Naive thymus-derived CD4-positive, alpha-beta T cell (primary cell): ENCODE results near the gene IRF2. TPM values are rescaled to one million over a fixed set of nuclear protein-coding genes. Genes with fewer than 3 reads are reported as not detected.

Experiments
- ATAC-seq: fragments of 150-1000 bp; cut with Tn5 transposase; 2 replicates; pipeline ENCODE4 v1.10.0; 2021; ENCODE audit warnings: mild to moderate bottlenecking, moderate library complexity
- CTCF ChIA-PET: fragments of 350-600 bp; sonication (Branson Sonifier 250); formaldehyde crosslinking; loops from one replicate; lab custom pipeline; 2021; ENCODE audit warnings: antibody characterized with exemption; lab: Charles Lee
- POLR2A ChIA-PET: fragments of 350-600 bp; sonication (Branson Sonifier 250); formaldehyde crosslinking; loops from one replicate; lab custom pipeline; 2021; ENCODE audit warnings: antibody characterized with exemption, inconsistent platforms; lab: Charles Lee
- DNase-seq, 9 donors: peaks; one replicate each; pipeline versions ENCODE4 v3.0.0 to v3.0.0-alpha.2; 2020 to 2022; ENCODE audit warnings: mixed read lengths in 1 of 9
- H3K27ac ChIP-seq: one replicate; pipeline ENCODE4 v1.7.0; 2013; ENCODE audit warnings: mild to moderate bottlenecking, low read depth, low read length, moderate library complexity
- H3K27me3 ChIP-seq, 2 donors: one replicate each; pipeline ENCODE4 v1.7.0; 2013; ENCODE audit warnings: low read length in 2 of 2, mild to moderate bottlenecking in 2 of 2, moderate library complexity in 2 of 2; ENCODE audit not compliant: control insufficient read depth in 2 of 2, insufficient read depth in 2 of 2
- H3K36me3 ChIP-seq, 3 experiments: 1 replicate in 2 of 3; 2 replicates in 1 of 3; pipeline ENCODE4 v1.7.0; 2013; ENCODE audit warnings: low read length in 3 of 3, mild to moderate bottlenecking in 3 of 3, moderate library complexity in 1 of 3; ENCODE audit not compliant: insufficient read depth in 3 of 3, control insufficient read depth in 2 of 3
- H3K4me1 ChIP-seq, 2 donors: one replicate each; pipeline ENCODE4 v1.7.0; 2013; ENCODE audit warnings: low read length in 2 of 2, mild to moderate bottlenecking in 2 of 2, moderate library complexity in 1 of 2; ENCODE audit not compliant: control insufficient read depth in 2 of 2, insufficient read depth in 2 of 2
- H3K4me3 ChIP-seq: 2 replicates; pipeline ENCODE4 v1.7.0; 2013; ENCODE audit warnings: mild to moderate bottlenecking, low read length
- H3K9me3 ChIP-seq, 3 experiments: 1 replicate in 2 of 3; 2 replicates in 1 of 3; pipeline ENCODE4 v1.7.0; 2013; ENCODE audit warnings: low read length in 3 of 3; ENCODE audit not compliant: control insufficient read depth in 2 of 3
- H3K27ac Mint-ChIP-seq, 9 donors: one replicate each; pipeline ENCODE4 v1.8.0; 2020 to 2022; ENCODE audit warnings: mixed read lengths in 9 of 9, mild to moderate bottlenecking in 8 of 9, moderate library complexity in 5 of 9, inconsistent platforms in 2 of 9
- H3K27me3 Mint-ChIP-seq, 5 donors: one replicate each; pipeline ENCODE4 v1.8.0; 2021 to 2022; ENCODE audit warnings: mixed read lengths in 5 of 5, mild to moderate bottlenecking in 1 of 5
- H3K36me3 Mint-ChIP-seq, 5 donors: one replicate each; pipeline ENCODE4 v1.8.0; 2020 to 2022; ENCODE audit warnings: mixed read lengths in 5 of 5, mild to moderate bottlenecking in 3 of 5, inconsistent platforms in 1 of 5
- H3K4me1 Mint-ChIP-seq, 7 donors: one replicate each; pipeline ENCODE4 v1.8.0; 2020 to 2022; ENCODE audit warnings: mixed read lengths in 7 of 7, mild to moderate bottlenecking in 3 of 7, inconsistent platforms in 1 of 7
- H3K4me3 Mint-ChIP-seq, 10 donors: one replicate each; pipeline ENCODE4 v1.8.0; 2020 to 2022; ENCODE audit warnings: mild to moderate bottlenecking in 10 of 10, mixed read lengths in 10 of 10, moderate library complexity in 6 of 10, inconsistent platforms in 2 of 10
- H3K9me3 Mint-ChIP-seq, 11 donors: one replicate each; pipeline ENCODE4 v1.8.0; 2020 to 2022; ENCODE audit warnings: mixed read lengths in 11 of 11, mild to moderate bottlenecking in 4 of 11, inconsistent platforms in 1 of 11, moderate library complexity in 1 of 11
- intact Hi-C, 2 donors: fragments of 100-400 bp; cut with micrococcal nuclease; formaldehyde crosslinking; loops; one replicate each; pipeline ENCODE4 v1.15.1; 2023
- polyA plus RNA-seq, 2 donors: library from polyadenylated mRNA; unstranded; fragments of 300-500 nt; fragmentation: Illumina TruSeq; gene quantifications; one replicate each; pipeline ENCODE4 v1.2.3, GENCODE V29; 2021
- total RNA-seq, 6 experiments: library from RNA in 5 of 6; stranded (reverse) in 5 of 6; gene quantifications; 1 replicate in 5 of 6; 2 replicates in 1 of 6; pipeline ENCODE4 v1.2.3 and lab custom pipeline; 2021 to 2026

IRF2 gene
- total and polyA plus RNA-seq, 7 experiments from 2014 or later = 31.2 to 87.0 (median 77.5) TPM

DNA sequence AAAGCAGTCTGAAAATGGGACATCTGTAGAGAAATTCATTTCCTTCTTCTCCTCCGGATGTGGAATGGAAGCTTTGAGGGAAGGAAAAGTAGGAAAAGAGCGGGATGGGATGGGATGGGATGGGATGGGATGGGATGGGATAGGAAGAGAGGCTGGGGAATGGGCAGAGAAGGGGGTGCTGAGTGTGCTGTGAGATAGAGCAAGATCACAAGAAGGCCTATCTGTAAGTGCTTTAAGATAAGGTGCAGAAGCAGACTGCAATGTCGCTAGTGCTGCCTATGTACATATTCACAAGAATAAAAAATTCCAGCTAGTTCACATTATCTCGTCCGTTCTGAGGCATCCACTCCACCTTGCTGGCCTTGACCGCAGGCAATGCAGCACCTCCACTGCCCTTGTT is 86.2 kb downstream of the IRF2 start:
- Histone ChIP-seq H3K9me3 (no peaks in the 10 kb centered on the region), H3K4me3 (no peak overlapping the region), H3K27ac (no peak overlapping the region), H3K27me3 (no peaks in the 10 kb centered on the region), H3K4me1 (peaks cover 14 to 21% of the 10 kb centered on the region in 2 donors), H3K36me3 (peaks cover 0 to 60% (median 5%) of the 10 kb centered on the region in 3 experiments)
- Mint-ChIP-seq H3K36me3 (peaks cover 11 to 68% (median 54%) of the 10 kb centered on the region in 5 donors), H3K27me3 (no peaks in the 10 kb centered on the region), H3K4me1 (peaks cover 24 to 49% (median 43%) of the 10 kb centered on the region in 7 donors), H3K27ac (peak overlapping the region in 7 of 9 donors; percentile 13 to 78 (median 56)), H3K4me3 (no peak overlapping the region), H3K9me3 (no peaks in the 10 kb centered on the region)
- ChIA-PET POLR2A (no interaction called here), CTCF (no interaction called here)
- ATAC-seq (no peak), DNase-seq (no peak)
- intact Hi-C loops = loop anchor here in 1 of 2 donors (10.0 kb wide), 1 partner anchor 147 kb away; no protein-coding TSS in a partner anchor

DNA sequence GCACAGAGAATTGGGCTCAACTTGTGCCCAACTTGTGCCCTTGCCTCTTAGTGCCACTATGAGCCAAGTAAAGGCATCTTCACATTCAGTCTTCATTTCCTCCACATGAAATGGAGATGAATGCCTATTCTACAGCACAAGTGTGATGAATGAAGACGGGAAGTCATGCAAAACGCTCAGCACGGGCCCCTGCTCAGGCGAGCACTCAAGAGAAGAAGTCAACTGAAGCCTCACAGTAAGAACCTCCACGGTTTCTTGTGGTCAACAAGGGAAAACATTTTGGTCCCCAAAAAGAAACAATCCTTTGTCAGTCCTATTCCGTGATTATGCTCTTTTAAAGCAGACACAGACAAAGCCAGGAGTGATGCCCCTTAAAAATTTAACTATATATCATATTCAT is 87.0 kb downstream of the IRF2 start:
- peaks cover 8 to 61% (median 47%) of the 10 kb centered on the region in 5 donors for H3K36me3 Mint-ChIP-seq
- Histone ChIP-seq H3K9me3 (no peaks in the 10 kb centered on the region), H3K27ac (no peak overlapping the region), H3K36me3 (peaks cover 0 to 52% (median 4%) of the 10 kb centered on the region in 3 experiments), H3K4me3 (no peak overlapping the region), H3K27me3 (no peaks in the 10 kb centered on the region), H3K4me1 (peaks cover 17 to 29% of the 10 kb centered on the region in 2 donors)
- H3K4me3 Mint-ChIP-seq = peak overlapping the region in 1 of 10 donors; percentile 9
- H3K27me3 Mint-ChIP-seq = no peaks in the 10 kb centered on the region
- CTCF ChIA-PET = no interaction called here
- POLR2A ChIA-PET = no interaction called here
- peak overlapping the region in 8 of 9 donors; percentile 8 to 91 (median 57) for H3K27ac Mint-ChIP-seq
- peaks cover 30 to 57% (median 49%) of the 10 kb centered on the region in 7 donors for H3K4me1 Mint-ChIP-seq
- DNase-seq (no peak), ATAC-seq (no peak)
- no peaks in the 10 kb centered on the region for H3K9me3 Mint-ChIP-seq
- intact Hi-C loops = loop anchor here in 1 of 2 donors (10.0 kb wide), 1 partner anchor 147 kb away; no protein-coding TSS in a partner anchor

- Histone ChIP-seq H3K27ac (peak overlapping the region; percentile 37), H3K4me3 (no peak overlapping the region), H3K36me3 (peaks cover 0 to 42% (median 0%) of the 10 kb centered on the region in 3 experiments), H3K27me3 (no peaks in the 10 kb centered on the region), H3K9me3 (no peaks in the 10 kb centered on the region), H3K4me1 (peaks cover 24 to 39% of the 10 kb centered on the region in 2 donors)
- Mint-ChIP-seq H3K4me1 (peaks cover 38 to 67% (median 60%) of the 10 kb centered on the region in 7 donors), H3K4me3 (peak overlapping the region in 3 of 10 donors; percentile 3 to 56 (median 28)), H3K36me3 (peaks cover 7 to 54% (median 39%) of the 10 kb centered on the region in 5 donors), H3K27me3 (no peaks in the 10 kb centered on the region), H3K27ac (peak overlapping the region in 8 of 9 donors; percentile 44 to 91 (median 77)), H3K9me3 (no peaks in the 10 kb centered on the region)
- no peak for DNase-seq
- ChIA-PET CTCF (no interaction called here), POLR2A (interaction anchor here (1.1 to 1.2 kb wide), 2 partner anchors 7 to 89 kb away, joined by 3 to 7 read pairs; partner anchors contain the start of gene IRF2)
- intact Hi-C loops = loop anchor here in 1 of 2 donors (10.0 kb wide), 1 partner anchor 148 kb away; no protein-coding TSS in a partner anchor
- no peak for ATAC-seq
Observed at GRCh38 chr4:184386271-184386781, 88.0 kb downstream of the IRF2 start.

DNA sequence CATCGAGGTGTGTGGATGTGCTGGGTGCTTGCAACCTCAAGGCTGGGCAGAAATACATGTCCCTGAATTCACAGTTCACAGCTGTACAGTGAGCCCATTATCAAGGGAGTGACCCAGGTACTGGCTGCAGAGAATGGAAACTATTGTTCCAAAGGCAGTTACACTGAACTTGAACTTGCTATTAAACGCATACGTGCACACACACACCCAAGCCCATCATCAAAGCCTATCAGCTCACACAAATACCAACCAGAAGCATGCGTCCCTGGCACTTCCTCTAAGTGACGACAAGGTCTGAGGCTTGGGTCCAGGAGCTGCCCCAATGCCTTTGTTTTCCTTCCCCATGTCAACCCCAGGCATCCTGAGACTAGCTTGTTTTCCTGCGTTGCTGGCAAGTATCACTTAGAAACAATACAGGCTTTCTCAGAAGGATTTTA is 88.6 kb downstream of the IRF2 start:
- Histone ChIP-seq H3K9me3 (no peaks in the 10 kb centered on the region), H3K4me3 (no peak overlapping the region), H3K27me3 (no peaks in the 10 kb centered on the region), H3K4me1 (peaks cover 24 to 40% of the 10 kb centered on the region in 2 donors), H3K36me3 (peaks cover 0 to 37% (median 0%) of the 10 kb centered on the region in 3 experiments), H3K27ac (peak overlapping the region; percentile 37)
- H3K4me3 Mint-ChIP-seq = peak overlapping the region in 3 of 10 donors; percentile 3 to 56 (median 28)
- peaks cover 0 to 2% (median 0%) of the 10 kb centered on the region in 11 donors for H3K9me3 Mint-ChIP-seq
- H3K27me3 Mint-ChIP-seq = no peaks in the 10 kb centered on the region
- H3K36me3 Mint-ChIP-seq = peaks cover 3 to 52% (median 33%) of the 10 kb centered on the region in 5 donors
- peak overlapping the region; percentile 21 to 79 (median 57) for H3K27ac Mint-ChIP-seq
- peaks cover 38 to 71% (median 62%) of the 10 kb centered on the region in 7 donors for H3K4me1 Mint-ChIP-seq
- DNase-seq = no peak
- POLR2A ChIA-PET = interaction anchor here (1.1 to 1.2 kb wide), 2 partner anchors 8 to 89 kb away, joined by 3 to 7 read pairs; partner anchors contain the start of gene IRF2
- ATAC-seq = peak; percentile 51
- intact Hi-C loops = loop anchor here (2.0 to 10.0 kb wide), 2 partner anchors 117 to 149 kb away; no protein-coding TSS in a partner anchor
- CTCF ChIA-PET = no interaction called here

- peaks cover 24 to 40% of the 10 kb centered on the region in 2 donors for H3K4me1 ChIP-seq
- Mint-ChIP-seq H3K4me1 (peaks cover 41 to 73% (median 63%) of the 10 kb centered on the region in 7 donors), H3K36me3 (peaks cover under 1 to 55% (median 27%) of the 10 kb centered on the region in 5 donors), H3K4me3 (peak overlapping the region in 5 of 10 donors; percentile 16 to 65 (median 28)), H3K27ac (peak overlapping the region; percentile 10 to 79 (median 54)), H3K9me3 (peaks cover 0 to 10% (median 0%) of the 10 kb centered on the region in 11 donors), H3K27me3 (no peaks in the 10 kb centered on the region)
- ATAC-seq (no peak), DNase-seq (no peak)
- H3K36me3 ChIP-seq = peaks cover 0 to 33% (median 0%) of the 10 kb centered on the region in 3 experiments
- H3K9me3 ChIP-seq = no peaks in the 10 kb centered on the region
- ChIA-PET CTCF (no interaction called here), POLR2A (interaction anchor here (0.6 to 1.2 kb wide), 5 partner anchors 9 to 152 kb away, joined by 3 to 7 read pairs (median 4); partner anchors contain the start of gene IRF2)
- no peaks in the 10 kb centered on the region for H3K27me3 ChIP-seq
- no peak overlapping the region for H3K4me3 ChIP-seq
- intact Hi-C loops = loop anchor here (2.0 to 10.0 kb wide), 5 partner anchors 32 to 150 kb away; no protein-coding TSS in a partner anchor
- peak overlapping the region; percentile 37 for H3K27ac ChIP-seq
Observed at GRCh38 chr4:184384810-184385557, 89.4 kb downstream of the IRF2 start.
